ES-I3 (cell line): ENCODE measurements around the gene SHMT2.
"Not testable (repeated sequence)": the region's sequence is repeated elsewhere in the genome, so short reads cannot be mapped to it uniquely, and the experiment has no call there.

Experiments used
- H3K36me3 ChIP-seq: 2 replicates; pipeline ENCODE4 v1.6.1; 2013; ENCODE audit warnings: mild to moderate bottlenecking, low read length, control low read depth, moderate library complexity; ENCODE audit not compliant: insufficient read depth
- H3K4me1 ChIP-seq: 2 replicates; pipeline ENCODE4 v1.6.1; 2013; ENCODE audit warnings: mild to moderate bottlenecking, control low read depth, low read length; ENCODE audit not compliant: insufficient read depth
- H3K9ac ChIP-seq: 2 replicates; pipeline ENCODE4 v1.6.1; 2013; ENCODE audit warnings: low read depth, mild to moderate bottlenecking, low read length, moderate library complexity
- H3K9me3 ChIP-seq: 2 replicates; pipeline ENCODE4 v1.6.1; 2013; ENCODE audit warnings: mild to moderate bottlenecking, low read length, moderate library complexity; ENCODE audit not compliant: control insufficient read depth, insufficient read depth

SHMT2 gene

DNA sequence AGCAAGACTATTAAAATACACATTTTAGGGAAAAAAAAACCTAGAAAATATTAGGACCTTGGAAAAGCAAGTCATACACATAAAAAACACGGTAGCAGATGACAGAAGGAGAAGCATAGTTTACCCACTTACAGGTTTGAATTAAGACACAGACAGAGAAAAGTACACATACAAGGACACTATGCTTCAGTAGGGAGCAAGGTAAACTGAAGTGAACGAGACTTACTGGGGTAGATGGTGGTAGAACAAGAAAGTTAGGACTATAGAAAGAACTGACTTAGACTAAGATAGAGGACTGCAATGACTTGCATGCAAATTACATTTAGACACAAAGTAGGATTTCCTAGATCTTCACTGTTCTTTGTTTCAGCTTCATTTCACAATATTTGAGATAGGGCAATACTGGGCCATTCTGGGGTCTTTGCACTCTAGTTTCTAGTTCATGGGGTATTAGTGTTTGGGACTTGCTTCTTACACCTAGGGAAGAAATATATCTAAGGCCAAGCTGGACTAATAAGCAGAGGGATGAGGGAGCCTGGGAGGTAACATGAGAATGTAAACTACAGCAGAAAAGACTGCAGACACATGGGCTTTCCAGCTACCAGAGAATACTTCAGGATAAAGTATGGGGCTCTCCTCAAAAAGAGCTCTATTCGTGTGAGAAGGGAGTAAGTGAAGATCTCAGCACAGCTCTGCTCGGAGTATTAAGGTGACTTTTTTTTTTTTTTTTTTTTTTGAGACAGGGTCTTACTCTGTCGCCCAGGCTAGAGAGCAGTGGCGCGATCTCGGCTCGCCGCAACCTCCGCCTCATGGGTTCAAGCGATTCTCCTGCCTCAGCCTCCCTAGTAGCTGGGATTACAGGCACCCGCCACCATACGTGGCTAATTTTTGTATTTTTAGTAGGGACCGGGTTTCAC, 49.2 kb downstream of the SHMT2 start:
- Histone ChIP-seq H3K4me1 (peaks cover 10% of the 10 kb centered on the region; the same call in 1 of the 2 replicates), H3K9me3 (no peaks in the 10 kb centered on the region), H3K36me3 (no peaks in the 10 kb centered on the region), H3K9ac (no peak overlapping the region)

DNA sequence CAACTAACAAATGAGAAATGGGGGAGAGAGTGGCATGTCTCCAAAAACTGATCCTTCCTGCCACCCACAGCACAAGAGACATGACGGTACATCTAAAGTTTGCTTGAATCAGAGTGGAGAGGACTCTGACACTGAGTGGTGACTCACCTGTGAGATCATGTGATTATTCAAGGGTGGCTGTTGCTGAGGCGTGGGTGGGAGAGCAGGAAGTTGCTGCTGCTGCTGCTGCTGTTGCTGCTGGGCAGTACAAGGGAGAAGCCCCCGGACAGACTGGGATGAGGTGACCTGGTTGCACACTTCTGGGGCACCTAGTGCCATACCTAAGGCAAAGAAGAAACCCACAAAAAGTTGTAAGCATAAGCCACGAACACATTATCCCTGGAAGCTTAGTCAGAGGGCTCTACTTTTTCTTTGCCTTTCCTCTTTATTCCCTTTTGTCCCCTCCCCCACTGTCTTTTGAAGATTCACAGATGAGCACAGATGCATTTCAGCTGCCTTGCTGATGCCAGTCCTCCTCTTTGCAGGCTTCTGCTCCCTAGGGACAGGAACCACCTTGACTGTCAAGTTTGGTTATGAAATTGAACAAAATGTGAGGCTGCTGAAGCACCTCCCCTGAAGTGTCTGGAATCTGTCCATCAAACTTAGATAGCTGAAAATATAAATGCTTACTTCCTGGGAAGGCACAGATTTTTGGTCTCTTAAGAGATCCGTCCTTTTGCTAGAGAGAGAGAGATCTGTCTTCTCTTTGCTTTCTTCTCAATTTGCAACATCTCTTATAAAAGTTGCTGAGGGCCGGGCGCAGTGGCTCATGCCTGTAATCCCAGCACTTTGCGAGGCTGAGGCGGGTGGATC, 50.9 kb downstream of the SHMT2 start:
- Histone ChIP-seq H3K9ac (no peak overlapping the region), H3K9me3 (no peaks in the 10 kb centered on the region), H3K36me3 (no peaks in the 10 kb centered on the region)

DNA sequence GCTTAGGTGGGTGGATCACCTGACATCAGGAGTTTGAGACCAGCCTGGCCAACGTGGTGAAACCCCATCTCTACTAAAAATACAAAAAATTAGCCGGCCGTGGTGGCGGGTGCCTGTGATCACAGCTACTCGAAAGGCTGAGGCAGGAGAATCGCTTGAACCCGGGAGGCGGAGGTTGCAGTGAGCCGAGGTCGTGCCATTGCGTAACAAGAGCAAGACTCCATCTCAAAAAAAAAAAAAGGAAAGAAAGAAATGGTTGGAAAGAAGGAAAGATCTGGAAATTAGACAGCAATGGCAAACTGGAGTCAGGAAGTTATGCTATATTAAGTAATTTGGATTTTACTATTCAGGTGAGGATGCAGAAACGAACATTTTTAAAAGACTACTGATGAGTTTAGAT, 52.6 kb downstream of the SHMT2 start:
- H3K36me3 ChIP-seq, H3K9me3 ChIP-seq, H3K4me1 ChIP-seq: not testable (repeated sequence)

More for the DNA sequence above, 50.9 kb downstream of the SHMT2 start:
- H3K4me1 ChIP-seq = peaks cover 10% of the 10 kb centered on the region; the same call in 1 of the 2 replicates

More for the DNA sequence above, 52.6 kb downstream of the SHMT2 start:
- not testable (repeated sequence) for H3K9ac ChIP-seq
